Measurements from ENCODE around the gene LTC4S.

The LTC4S gene

DNA sequence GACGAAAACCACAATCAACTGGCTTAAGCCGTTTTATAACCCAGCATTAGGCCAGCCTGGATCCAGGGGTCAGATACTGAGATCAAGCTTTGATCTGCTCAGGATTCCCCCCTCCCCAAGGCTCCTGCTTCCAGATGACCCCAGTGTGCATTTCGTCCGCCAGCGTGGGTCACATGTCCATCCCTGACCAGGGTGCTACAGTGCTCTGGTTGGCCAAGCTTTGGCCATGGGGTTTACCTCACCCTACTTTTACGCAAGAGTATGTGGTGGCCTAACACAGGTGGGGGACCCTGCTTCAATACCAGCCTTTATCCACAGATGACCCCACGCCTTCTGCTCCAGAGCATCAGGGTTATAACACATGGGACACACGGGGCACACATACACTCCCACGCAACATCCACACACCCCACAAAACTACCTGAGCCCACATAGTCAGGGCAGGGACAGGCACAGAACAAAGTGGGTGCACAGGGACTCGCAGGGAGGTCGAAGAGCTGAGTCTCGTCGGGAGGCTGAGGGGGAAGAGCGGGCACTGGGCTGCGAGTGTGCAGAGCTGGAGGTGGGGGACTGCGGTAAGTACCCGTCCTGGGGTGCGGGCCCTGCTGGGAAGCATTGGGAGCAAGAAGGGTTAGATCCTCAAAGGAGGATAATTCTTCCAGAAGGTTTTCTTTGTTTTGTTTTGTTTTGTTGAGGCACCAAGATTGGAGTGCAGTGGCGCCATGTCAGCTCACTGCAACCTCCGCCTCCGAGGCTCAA is 21.9 kb downstream of the LTC4S start:
- H3K4me1 ChIP-seq (ENCODE audit: low read length) = peaks cover 20% of the 10 kb centered on the region
- H3K9me2 ChIP-seq (replicated peaks; ENCODE audit: insufficient read depth, low read length) = no peaks in the 10 kb centered on the region

DNA sequence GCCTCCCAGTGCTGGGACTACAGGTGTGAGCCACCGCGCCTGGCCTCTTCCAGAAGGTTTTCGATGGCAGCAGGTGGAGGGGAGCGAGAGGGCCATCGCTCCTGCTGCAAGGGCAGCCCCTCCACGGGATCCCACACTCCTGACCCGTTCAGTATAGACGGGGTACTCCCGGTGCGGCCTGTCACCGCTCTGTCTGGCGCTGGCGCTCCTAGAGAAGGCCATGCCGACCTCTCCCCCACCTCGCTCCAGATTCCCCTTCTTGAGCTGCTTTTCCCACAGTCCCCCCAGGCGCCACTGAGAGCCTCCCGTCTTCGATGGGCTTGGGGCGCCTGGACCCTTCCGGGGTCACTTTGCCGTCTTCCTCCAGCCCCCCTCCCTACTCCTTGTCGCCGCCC is 22.6 kb downstream of the LTC4S start:
- DNase-seq = no peak
- Histone ChIP-seq H3K27ac (ENCODE audit: low read length) (no peak overlapping the region), H3K36me3 (replicated peaks; ENCODE audit: insufficient read depth, low read length) (no peaks in the 10 kb centered on the region), H3K9ac (ENCODE audit: low read length) (no peak overlapping the region), H3K4me1 (ENCODE audit: low read length) (peaks cover 20% of the 10 kb centered on the region), H2AFZ (ENCODE audit: low read length) (no peak overlapping the region), H3K9me2 (replicated peaks; ENCODE audit: insufficient read depth, low read length) (no peaks in the 10 kb centered on the region), H3K27me3 (replicated peaks; ENCODE audit: insufficient read depth, low read length) (no peaks in the 10 kb centered on the region), H3F3A (ENCODE audit: insufficient read depth, low read length) (peaks cover 17% of the 10 kb centered on the region; the same call in 1 of the 2 replicates), H4K20me1 (ENCODE audit: insufficient read depth, low read length) (no peaks in the 10 kb centered on the region), H3K4me3 (ENCODE audit: low read length) (no peak overlapping the region), H3K4me2 (ENCODE audit: low read depth, low read length) (no peak overlapping the region), H3K9me3 (replicated peaks; ENCODE audit: insufficient read depth, low read length) (no peaks in the 10 kb centered on the region), H3K79me2 (ENCODE audit: low read length) (peaks cover 22% of the 10 kb centered on the region)
- TF ChIP-seq CTCF (IDR thresholded peaks at IDR 0.05; ENCODE audit: low read length) = no peak
- no peak for TF ChIP-seq EZH2phosphoT487 (IDR thresholded peaks at IDR 0.05; ENCODE audit: low read length)
- TF ChIP-seq EZH2 (optimal IDR thresholded peaks at IDR 0.05; ENCODE audit: low read depth, low read length) = no peak

More for the DNA sequence above, 21.9 kb downstream of the LTC4S start:
- no peak overlapping the region for H3K4me2 ChIP-seq (ENCODE audit: low read depth, low read length)
- H4K20me1 ChIP-seq (ENCODE audit: insufficient read depth, low read length) = no peaks in the 10 kb centered on the region
- H2AFZ ChIP-seq (ENCODE audit: low read length) = no peak overlapping the region
- H3F3A ChIP-seq (ENCODE audit: insufficient read depth, low read length) = peaks cover 11% of the 10 kb centered on the region; the same call in 1 of the 2 replicates
- H3K79me2 ChIP-seq (ENCODE audit: low read length) = peaks cover 15% of the 10 kb centered on the region
- no peak overlapping the region for H3K27ac ChIP-seq (ENCODE audit: low read length)
- no peaks in the 10 kb centered on the region for H3K27me3 ChIP-seq (replicated peaks; ENCODE audit: insufficient read depth, low read length)
- H3K4me3 ChIP-seq (ENCODE audit: low read length) = no peak overlapping the region
- no peak for TF ChIP-seq EZH2phosphoT487 (IDR thresholded peaks at IDR 0.05; ENCODE audit: low read length)
- TF ChIP-seq EZH2 (optimal IDR thresholded peaks at IDR 0.05; ENCODE audit: low read depth, low read length) = no peak
- TF ChIP-seq CTCF (IDR thresholded peaks at IDR 0.05; ENCODE audit: low read length) = no peak
- no peaks in the 10 kb centered on the region for H3K9me3 ChIP-seq (replicated peaks; ENCODE audit: insufficient read depth, low read length)
- H3K36me3 ChIP-seq (replicated peaks; ENCODE audit: insufficient read depth, low read length) = no peaks in the 10 kb centered on the region
- no peak overlapping the region for H3K9ac ChIP-seq (ENCODE audit: low read length)
- no peak for DNase-seq

GRCh38 chr5:179816796-179817469 is 23.1 kb downstream of the LTC4S start:
- Histone ChIP-seq H3K36me3 (replicated peaks; ENCODE audit: insufficient read depth, low read length) (no peaks in the 10 kb centered on the region), H3K4me2 (ENCODE audit: low read depth, low read length) (no peak overlapping the region), H3K9me2 (replicated peaks; ENCODE audit: insufficient read depth, low read length) (no peaks in the 10 kb centered on the region), H3K27me3 (replicated peaks; ENCODE audit: insufficient read depth, low read length) (no peaks in the 10 kb centered on the region), H4K20me1 (ENCODE audit: insufficient read depth, low read length) (peaks cover 2% of the 10 kb centered on the region), H2AFZ (ENCODE audit: low read length) (no peak overlapping the region), H3K4me1 (ENCODE audit: low read length) (peaks cover 21% of the 10 kb centered on the region), H3K27ac (ENCODE audit: low read length) (no peak overlapping the region), H3K9ac (ENCODE audit: low read length) (no peak overlapping the region), H3K9me3 (replicated peaks; ENCODE audit: insufficient read depth, low read length) (no peaks in the 10 kb centered on the region), H3K4me3 (ENCODE audit: low read length) (no peak overlapping the region), H3K79me2 (ENCODE audit: low read length) (peaks cover 27% of the 10 kb centered on the region), H3F3A (ENCODE audit: insufficient read depth, low read length) (peaks cover 21% of the 10 kb centered on the region; the same call in 1 of the 2 replicates)
- no peak for DNase-seq
- no peak for TF ChIP-seq EZH2 (optimal IDR thresholded peaks at IDR 0.05; ENCODE audit: low read depth, low read length)
- TF ChIP-seq CTCF (IDR thresholded peaks at IDR 0.05; ENCODE audit: low read length) = no peak
- TF ChIP-seq EZH2phosphoT487 (IDR thresholded peaks at IDR 0.05; ENCODE audit: low read length) = no peak

Measured in MM.1S (cell line).